ENCODE data around the gene MYBPC2.
"Not testable (repeated sequence)": the region's sequence is repeated elsewhere in the genome, so short reads cannot be mapped to it uniquely, and the experiment has no call there.

The MYBPC2 gene

GRCh38 chr19:50428772-50429463 is 3.8 kb upstream of the MYBPC2 start:
- DNase-seq, result no peak

GRCh38 chr19:50430888-50431342 is 1.8 kb upstream of the MYBPC2 start:
- DNase-seq, result no peak

- DNase-seq, result peak; percentile 79 to 84
Observed at GRCh38 chr19:50431343-50432220, 1.1 kb upstream of the MYBPC2 start.

- DNase-seq, result no peak
Observed at GRCh38 chr19:50433201-50434180, 799 bp downstream of the MYBPC2 start.

- DNase-seq, result no peak
Observed at GRCh38 chr19:50434525-50434924, 1.8 kb downstream of the MYBPC2 start.

GRCh38 chr19:50435221-50435620 is 2.5 kb downstream of the MYBPC2 start:
- no peak for DNase-seq

- no peak for DNase-seq
Observed at GRCh38 chr19:50435627-50436026, 2.9 kb downstream of the MYBPC2 start.

GRCh38 chr19:50437862-50438449 is 5.3 kb downstream of the MYBPC2 start:
- no peak for DNase-seq

GRCh38 chr19:50439130-50439529 is 6.4 kb downstream of the MYBPC2 start:
- not testable (repeated sequence) for DNase-seq

GRCh38 chr19:50444059-50444458 is 11.4 kb downstream of the MYBPC2 start:
- no peak for DNase-seq

- no peak for DNase-seq
Observed at GRCh38 chr19:50447053-50447452, 14.4 kb downstream of the MYBPC2 start.

GRCh38 chr19:50447750-50448149 is 15.1 kb downstream of the MYBPC2 start:
- DNase-seq, result no peak

- no peak for DNase-seq
Observed at GRCh38 chr19:50449236-50449899, 16.7 kb downstream of the MYBPC2 start.

- no peak for DNase-seq
Observed at GRCh38 chr19:50450369-50451222, 17.9 kb downstream of the MYBPC2 start.

- no peak for DNase-seq
Observed at GRCh38 chr19:50451223-50451534, 18.5 kb downstream of the MYBPC2 start.

GRCh38 chr19:50453243-50453642 is 20.6 kb downstream of the MYBPC2 start:
- DNase-seq, result no peak

- DNase-seq, result no peak
Observed at GRCh38 chr19:50455992-50456391, 23.3 kb downstream of the MYBPC2 start.

GRCh38 chr19:50457300-50457699 is 24.6 kb downstream of the MYBPC2 start:
- no peak for DNase-seq

- DNase-seq, result no peak
Observed at GRCh38 chr19:50458396-50459066, 25.8 kb downstream of the MYBPC2 start.

GRCh38 chr19:50459067-50459456 is 26.4 kb downstream of the MYBPC2 start:
- DNase-seq, result no peak

- no peak for DNase-seq
Observed at GRCh38 chr19:50459638-50460037, 26.9 kb downstream of the MYBPC2 start.
